K562 (cell line): ENCODE data around the gene WHAMM.

Experiments used
- ATF7 ChIP-seq: fragments of 450-650 bp; IDR thresholded peaks from 2 replicates; pipeline ENCODE4 v1.7.1; 2014; ENCODE audit warnings: mild to moderate bottlenecking, moderate library complexity
- E2F4 ChIP-seq: sonication (generic); formaldehyde crosslinking; IDR thresholded peaks from 2 replicates; pipeline ENCODE4 v1.8.0; 2022; ENCODE audit warnings: mild to moderate bottlenecking, low read depth, missing genetic modification reagents
- MTA2 ChIP-seq: fragments of 450-650 bp; IDR thresholded peaks from 2 replicates; pipeline ENCODE4 v1.6.1; 2016; ENCODE audit warnings: low read depth
- POLR2AphosphoS5 ChIP-seq: IDR thresholded peaks from 2 replicates; pipeline ENCODE4 v1.6.1; 2011; ENCODE audit warnings: mild to moderate bottlenecking, low read depth, low read length, moderate library complexity; ENCODE audit not compliant: control insufficient read depth, insufficient read depth
- PTTG1 ChIP-seq: fragments of 450-650 bp; IDR thresholded peaks from 2 replicates; pipeline ENCODE4 v1.6.1; 2016; ENCODE audit warnings: low read depth, mild to moderate bottlenecking, missing genetic modification characterization, missing compliant biosample characterization
- RB1 ChIP-seq: fragments of 450-650 bp; IDR thresholded peaks from 2 replicates; pipeline ENCODE4 v1.6.1; 2017; ENCODE audit warnings: low read depth, mild to moderate bottlenecking
- ZSCAN29 ChIP-seq: fragments of 450-650 bp; IDR thresholded peaks from 2 replicates; pipeline ENCODE4 v1.6.1; 2017
- TF ChIP-seq, protein P1 (sequence below), 3 experiments: IDR thresholded peaks in 2 of 3; conservative IDR thresholded peaks in 1 of 3; 2 replicates each; pipeline ENCODE4 v1.5.1; 2011 to 2012; ENCODE audit warnings: low read length in 3 of 3, mild to moderate bottlenecking in 3 of 3, control low read depth in 2 of 3, improper control_type of control experiment in 1 of 3, inconsistent platforms in 1 of 3, low read depth in 1 of 3, mixed read lengths in 1 of 3, moderate library complexity in 1 of 3; ENCODE audit not compliant: insufficient read depth in 2 of 3

DNA sequence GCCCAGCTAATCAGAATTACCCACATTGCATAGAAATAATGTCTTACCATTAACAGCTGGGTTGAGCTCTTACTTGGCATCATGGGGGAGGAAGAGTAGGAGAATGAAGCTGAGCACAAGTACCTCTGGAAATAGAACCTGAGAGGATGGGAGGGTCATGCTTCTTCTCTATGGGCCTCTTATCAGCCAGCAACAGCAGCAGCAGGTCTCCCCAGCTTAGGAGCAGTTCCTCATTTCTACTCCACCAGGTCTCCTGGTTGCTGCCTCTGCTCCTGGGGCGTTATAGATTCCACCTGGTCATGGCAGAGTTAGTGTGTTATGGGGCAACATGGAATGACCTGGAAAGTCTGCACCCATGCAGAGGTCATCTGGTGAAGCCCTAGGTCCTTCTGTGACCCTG, 6.9 kb upstream of the WHAMM start:
- TF ChIP-seq POLR2AphosphoS5 = peak; percentile 91
- peak; percentile 85 for TF ChIP-seq MTA2
- TF ChIP-seq PTTG1 (tag) = no peak
- TF ChIP-seq E2F4 (CRISPR knock-in tag) = no peak
- TF ChIP-seq ATF7 = no peak
- no peak for TF ChIP-seq RB1
- TF ChIP-seq, protein P1, sequence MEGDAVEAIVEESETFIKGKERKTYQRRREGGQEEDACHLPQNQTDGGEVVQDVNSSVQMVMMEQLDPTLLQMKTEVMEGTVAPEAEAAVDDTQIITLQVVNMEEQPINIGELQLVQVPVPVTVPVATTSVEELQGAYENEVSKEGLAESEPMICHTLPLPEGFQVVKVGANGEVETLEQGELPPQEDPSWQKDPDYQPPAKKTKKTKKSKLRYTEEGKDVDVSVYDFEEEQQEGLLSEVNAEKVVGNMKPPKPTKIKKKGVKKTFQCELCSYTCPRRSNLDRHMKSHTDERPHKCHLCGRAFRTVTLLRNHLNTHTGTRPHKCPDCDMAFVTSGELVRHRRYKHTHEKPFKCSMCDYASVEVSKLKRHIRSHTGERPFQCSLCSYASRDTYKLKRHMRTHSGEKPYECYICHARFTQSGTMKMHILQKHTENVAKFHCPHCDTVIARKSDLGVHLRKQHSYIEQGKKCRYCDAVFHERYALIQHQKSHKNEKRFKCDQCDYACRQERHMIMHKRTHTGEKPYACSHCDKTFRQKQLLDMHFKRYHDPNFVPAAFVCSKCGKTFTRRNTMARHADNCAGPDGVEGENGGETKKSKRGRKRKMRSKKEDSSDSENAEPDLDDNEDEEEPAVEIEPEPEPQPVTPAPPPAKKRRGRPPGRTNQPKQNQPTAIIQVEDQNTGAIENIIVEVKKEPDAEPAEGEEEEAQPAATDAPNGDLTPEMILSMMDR (IDR thresholded peaks at IDR 0.05 in 2 of 3, conservative IDR thresholded peaks at IDR 0.05 in 1 of 3; ENCODE audit: insufficient read depth in 2 of 3, low read depth in 1 of 3, low read length in 3 of 3) = no peak
- no peak for TF ChIP-seq ZSCAN29
